Posterior cingulate gyrus (tissue), 11 donors: ENCODE measurements around the gene AP3S1.
"Not testable (repeated sequence)": the region's sequence is repeated elsewhere in the genome, so short reads cannot be mapped to it uniquely, and the experiment has no call there.

Experiments
- DNase-seq, 10 donors: peaks; one replicate each; pipeline versions ENCODE4 v3.0.0 to v3.0.0-alpha.2; 2020 to 2021; ENCODE audit warnings: mixed read lengths in 3 of 10
- intact Hi-C: fragments of 100-400 bp; cut with DNase I; formaldehyde crosslinking; loops from one replicate; pipeline ENCODE4 v1.15.1; 2023

The AP3S1 gene

GRCh38 chr5:115930171-115930570 is 88.4 kb downstream of the AP3S1 start:
- intact Hi-C loops, DNase-seq: not testable (repeated sequence)

- intact Hi-C loops = no loop called here
- no peak for DNase-seq
Observed at GRCh38 chr5:115930630-115931337, 89.0 kb downstream of the AP3S1 start.

- DNase-seq = no peak
- intact Hi-C loops = no loop called here
Observed at GRCh38 chr5:115932991-115933390, 91.3 kb downstream of the AP3S1 start.

GRCh38 chr5:115934388-115934974 is 92.7 kb downstream of the AP3S1 start:
- intact Hi-C loops = no loop called here
- DNase-seq = no peak

- DNase-seq = no peak
- intact Hi-C loops = no loop called here
Observed at GRCh38 chr5:115936031-115936430, 94.3 kb downstream of the AP3S1 start.

GRCh38 chr5:115939059-115939458 is 97.3 kb downstream of the AP3S1 start:
- DNase-seq = no peak

DNA sequence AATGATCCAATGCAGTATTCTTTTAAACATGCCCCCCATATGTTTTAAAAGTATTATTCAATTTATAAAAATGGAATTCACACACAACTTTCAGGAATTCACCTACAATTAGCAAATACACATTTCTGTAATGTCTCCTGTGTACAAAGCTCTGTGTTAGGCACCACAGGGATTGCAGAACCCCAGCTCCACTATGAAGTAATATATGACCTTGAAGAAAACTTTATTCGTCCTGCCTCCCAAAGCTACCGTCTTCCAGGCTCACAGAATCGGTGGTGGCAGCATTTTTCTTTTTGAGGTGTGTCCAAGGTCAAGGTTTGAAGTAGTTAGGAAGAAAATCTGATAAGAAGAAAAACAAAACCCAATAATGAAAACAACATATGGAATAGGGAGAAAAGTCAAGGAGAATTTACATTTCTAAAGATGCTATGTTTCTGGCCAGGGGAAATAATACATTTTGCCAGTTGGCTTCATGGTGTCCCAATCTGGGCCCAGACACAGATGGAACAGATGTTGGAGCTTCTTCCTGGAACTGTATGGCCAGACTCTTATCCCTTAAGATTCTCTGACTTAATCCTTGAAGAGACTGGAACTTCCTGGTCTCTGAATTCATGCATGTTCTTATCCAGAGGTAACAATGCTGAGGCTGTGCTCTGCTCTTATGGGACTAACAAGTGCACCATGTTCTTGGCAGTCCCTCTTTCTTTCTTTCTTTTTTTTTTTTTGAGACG is 98.5 kb downstream of the AP3S1 start:
- no peak for DNase-seq
- intact Hi-C loops = no loop called here

More at GRCh38 chr5:115939059-115939458, 97.3 kb downstream of the AP3S1 start:
- intact Hi-C loops = no loop called here

DNA sequence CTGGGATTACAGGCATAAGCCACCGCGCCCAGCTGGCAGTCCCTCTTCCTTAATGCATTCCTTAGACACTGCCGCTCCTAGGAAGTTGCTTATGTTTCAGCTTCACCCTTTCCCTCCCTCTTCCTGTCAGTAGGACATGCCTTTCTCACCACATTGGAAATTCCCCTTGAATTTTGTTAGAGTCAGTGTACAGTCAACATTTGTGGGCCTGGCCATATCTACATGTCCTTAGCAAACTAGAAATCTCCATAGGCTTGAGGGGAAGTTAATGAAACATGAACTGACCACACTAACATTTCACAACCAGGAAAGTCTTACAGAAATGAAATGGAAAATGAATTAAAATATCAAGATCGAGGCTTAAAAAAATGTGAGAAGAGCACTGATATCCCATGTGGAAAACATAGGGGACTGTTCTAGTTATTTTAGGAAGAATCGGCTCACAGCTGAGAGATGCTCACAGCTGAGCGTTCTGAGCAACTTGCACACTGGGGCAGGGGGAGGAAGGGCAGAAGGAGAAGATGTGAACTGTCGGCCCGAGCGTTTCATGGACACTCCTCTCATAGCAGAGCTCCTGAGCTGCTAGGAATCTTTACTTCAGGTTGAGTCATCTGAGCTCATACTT is 99.4 kb downstream of the AP3S1 start:
- no peak for DNase-seq
- intact Hi-C loops = no loop called here

GRCh38 chr5:115944501-115944900 is 102.8 kb downstream of the AP3S1 start:
- intact Hi-C loops = no loop called here
- no peak for DNase-seq

- DNase-seq = no peak
- intact Hi-C loops = no loop called here
Observed at GRCh38 chr5:115946655-115947054, 104.9 kb downstream of the AP3S1 start.

- DNase-seq = no peak
- intact Hi-C loops = no loop called here
Observed at GRCh38 chr5:115947260-115947659, 105.5 kb downstream of the AP3S1 start.

GRCh38 chr5:115948091-115948534 is 106.4 kb downstream of the AP3S1 start:
- intact Hi-C loops = no loop called here
- DNase-seq = no peak

GRCh38 chr5:115949096-115949495 is 107.4 kb downstream of the AP3S1 start:
- intact Hi-C loops = no loop called here
- DNase-seq = no peak

GRCh38 chr5:115952588-115952987 is 110.9 kb downstream of the AP3S1 start:
- intact Hi-C loops = no loop called here

GRCh38 chr5:115954144-115954543 is 112.4 kb downstream of the AP3S1 start:
- intact Hi-C loops = no loop called here
- no peak for DNase-seq

More at GRCh38 chr5:115952588-115952987, 110.9 kb downstream of the AP3S1 start:
- DNase-seq = no peak

GRCh38 chr5:115956957-115957356 is 115.2 kb downstream of the AP3S1 start:
- intact Hi-C loops = no loop called here
- no peak for DNase-seq

DNA sequence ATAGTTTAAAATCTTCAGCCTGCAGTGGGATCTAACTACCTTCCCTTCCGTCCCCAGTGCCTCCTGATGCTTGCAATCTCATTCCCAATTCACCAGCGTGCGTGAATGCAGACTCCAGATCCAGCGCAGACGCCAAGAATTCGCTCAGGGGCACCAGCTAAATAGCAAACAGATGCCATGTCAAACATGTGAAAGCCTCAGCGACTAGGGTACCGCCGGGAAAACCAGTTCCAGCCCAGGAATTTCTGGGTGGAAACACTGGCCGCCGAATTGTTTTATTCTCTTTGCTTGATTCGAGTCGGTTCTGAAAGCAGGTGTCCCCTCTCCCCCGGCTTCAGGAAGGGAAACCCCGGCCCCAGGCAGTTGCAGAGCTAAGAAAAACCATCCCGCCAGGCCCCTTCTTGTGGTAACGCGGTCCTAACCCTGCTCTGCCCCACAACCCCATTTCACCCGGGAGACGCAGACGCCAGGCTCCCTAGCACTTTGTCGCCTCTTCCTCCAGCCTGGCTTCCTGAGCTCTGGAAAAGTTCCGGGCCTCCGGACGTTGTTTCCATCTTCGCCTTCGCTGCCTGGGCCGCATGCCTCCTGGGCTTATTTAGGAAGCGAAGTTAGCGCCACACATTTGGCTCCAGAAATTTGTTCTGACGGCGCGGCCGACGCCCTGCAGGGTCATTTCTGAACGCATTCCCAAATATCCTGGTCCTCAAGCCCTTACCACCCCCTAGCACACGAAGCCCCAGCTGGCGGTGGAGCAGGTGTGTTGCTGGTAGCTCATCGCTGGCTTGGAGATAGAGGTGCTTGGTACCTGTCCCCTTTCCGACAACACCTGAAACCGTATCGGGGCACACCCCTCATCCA is 119.9 kb downstream of the AP3S1 start:
- DNase-seq = no peak
- intact Hi-C loops = no loop called here

DNA sequence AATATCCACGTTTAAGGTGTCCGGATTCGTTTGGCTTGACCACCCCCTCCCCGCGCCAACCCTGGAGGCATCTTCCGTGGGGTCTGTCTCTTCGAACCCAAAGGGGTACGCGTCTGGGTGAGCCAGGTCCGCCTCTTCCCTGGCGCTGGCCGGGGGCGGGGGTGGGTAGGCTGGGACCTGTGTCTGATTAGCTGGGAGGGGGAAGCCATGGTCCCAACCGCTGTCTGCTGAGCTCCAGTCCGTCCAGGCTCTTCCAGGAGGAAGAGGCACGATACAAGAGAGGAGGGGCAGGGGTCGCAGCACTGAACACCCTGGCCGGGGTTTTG is 120.5 kb downstream of the AP3S1 start, which contains the start of gene LVRN:
Gene LVRN (plus strand): TSS at position 237 of the 326 bp plus-strand sequence. CDS start 143 bp downstream, outside the sequence.
- DNase-seq = no peak
- intact Hi-C loops = no loop called here

- DNase-seq = peak in 5 of 10 donors; percentile 8 to 84 (median 62)
- intact Hi-C loops = no loop called here
Observed at GRCh38 chr5:115962565-115963402, 121.0 kb downstream of the AP3S1 start.
